Activated CD8-positive, alpha-beta T cell treated with anti-CD3 and anti-CD28 coated beads, Interleukin-2, amount 10 ng/mL, durations not matched to agents 7 days and 5 days (primary cell): Measurements from ENCODE around the gene NRL. TPM values are rescaled to one million over a fixed set of nuclear protein-coding genes. Genes with fewer than 3 reads are reported as not detected.

Experiments used
- ATAC-seq: fragments of 150-1000 bp; cut with Tn5 transposase; one replicate; pipeline ENCODE4 v1.10.0; 2021; ENCODE audit warnings: moderate library complexity
- CTCF ChIA-PET: fragments of 350-600 bp; sonication (Branson Sonifier 250); formaldehyde crosslinking; loops from one replicate; lab custom pipeline; 2021; ENCODE audit warnings: antibody characterized with exemption; lab: Charles Lee
- POLR2A ChIA-PET: fragments of 350-600 bp; sonication (Branson Sonifier 250); formaldehyde crosslinking; loops from one replicate; lab custom pipeline; 2021; ENCODE audit warnings: antibody characterized with exemption; lab: Charles Lee
- DNase-seq: peaks from one replicate; pipeline ENCODE4 v3.0.0-alpha.2; 2020
- H3K27ac Mint-ChIP-seq: one replicate; pipeline ENCODE4 v1.8.0; 2021; ENCODE audit warnings: mild to moderate bottlenecking, mixed read lengths
- H3K27me3 Mint-ChIP-seq: one replicate; pipeline ENCODE4 v1.8.0; 2021; ENCODE audit warnings: low read depth, mixed read lengths
- H3K36me3 Mint-ChIP-seq: one replicate; pipeline ENCODE4 v1.8.0; 2021; ENCODE audit warnings: low read depth, mixed read lengths
- H3K4me1 Mint-ChIP-seq: one replicate; pipeline ENCODE4 v1.8.0; 2021; ENCODE audit warnings: low read depth, mixed read lengths
- H3K4me3 Mint-ChIP-seq: one replicate; pipeline ENCODE4 v1.8.0; 2021; ENCODE audit warnings: mild to moderate bottlenecking, mixed read lengths
- H3K9me3 Mint-ChIP-seq: one replicate; pipeline ENCODE4 v1.8.0; 2022; ENCODE audit warnings: mixed read lengths; ENCODE audit not compliant: insufficient read depth
- total RNA-seq, 2 experiments: library from RNA; stranded (reverse); gene quantifications; one replicate each; pipeline ENCODE4 v1.2.3, GENCODE V29; 2021

NRL gene
- total RNA-seq, 2 experiments from 2014 or later: 2.8 to 3.4 TPM

DNA sequence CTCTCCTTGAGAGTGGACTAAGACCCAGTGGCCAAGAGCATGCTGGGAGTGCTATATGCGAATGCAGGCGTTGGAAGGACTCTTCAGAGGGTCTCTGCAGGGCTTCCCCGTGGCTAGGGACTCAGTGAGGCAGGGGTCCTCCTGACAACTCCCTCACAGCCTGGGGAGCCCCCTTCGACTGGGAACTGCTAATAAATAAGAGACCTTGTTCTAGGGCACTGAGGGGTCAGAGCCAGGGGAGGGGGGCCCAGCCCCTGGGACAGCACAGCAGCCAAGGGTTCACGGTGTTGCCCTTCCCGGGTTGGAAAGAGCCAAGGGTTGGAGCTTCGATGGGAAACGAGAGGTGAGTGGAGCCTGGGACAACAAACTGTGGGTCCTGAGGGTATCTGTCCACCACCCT is 49.3 kb downstream of the NRL start:
- Mint-ChIP-seq H3K4me1 (no peaks in the 10 kb centered on the region), H3K36me3 (no peaks in the 10 kb centered on the region), H3K9me3 (no peaks in the 10 kb centered on the region), H3K27ac (no peak overlapping the region), H3K27me3 (peaks cover 7% of the 10 kb centered on the region), H3K4me3 (no peak overlapping the region)
- ATAC-seq (no peak), DNase-seq (no peak)
- ChIA-PET CTCF (interaction anchor here (0.9 to 1.2 kb wide), 2 partner anchors 25 to 30 kb away, joined by 3 to 5 read pairs; no protein-coding TSS in a partner anchor), POLR2A (interaction anchor here (0.9 kb wide), 1 partner anchor 49 kb away, joined by 3 read pairs; the partner anchor contains the start of gene DCAF11)

DNA sequence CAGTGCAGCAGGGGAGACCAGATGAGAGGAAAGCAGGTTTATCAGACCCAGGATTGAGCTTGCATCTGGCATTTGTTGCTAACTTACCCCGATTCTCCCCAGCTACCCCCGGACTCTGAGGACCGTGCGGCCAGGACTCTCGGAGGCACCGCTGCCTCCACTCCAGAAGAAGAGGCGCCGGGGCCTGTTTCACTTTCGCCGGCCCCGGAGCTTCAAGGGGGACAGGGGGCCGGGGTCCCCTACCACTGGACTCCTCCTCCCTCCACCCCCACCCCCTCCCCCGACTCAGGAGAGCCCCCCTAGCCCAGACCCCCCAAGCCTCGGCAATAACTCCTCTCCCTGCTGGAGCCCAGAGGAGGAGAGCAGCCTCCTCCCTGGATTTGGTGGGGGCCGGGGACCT is 49.9 kb downstream of the NRL start:
- Mint-ChIP-seq H3K36me3 (no peaks in the 10 kb centered on the region), H3K4me1 (no peaks in the 10 kb centered on the region), H3K27ac (no peak overlapping the region), H3K9me3 (no peaks in the 10 kb centered on the region), H3K4me3 (no peak overlapping the region), H3K27me3 (peaks cover 3% of the 10 kb centered on the region)
- POLR2A ChIA-PET: interaction anchor here (0.5 kb wide), 1 partner anchor 73 kb away, joined by 3 read pairs; no protein-coding TSS in a partner anchor
- no peak for ATAC-seq
- CTCF ChIA-PET: no interaction called here
- no peak for DNase-seq

DNA sequence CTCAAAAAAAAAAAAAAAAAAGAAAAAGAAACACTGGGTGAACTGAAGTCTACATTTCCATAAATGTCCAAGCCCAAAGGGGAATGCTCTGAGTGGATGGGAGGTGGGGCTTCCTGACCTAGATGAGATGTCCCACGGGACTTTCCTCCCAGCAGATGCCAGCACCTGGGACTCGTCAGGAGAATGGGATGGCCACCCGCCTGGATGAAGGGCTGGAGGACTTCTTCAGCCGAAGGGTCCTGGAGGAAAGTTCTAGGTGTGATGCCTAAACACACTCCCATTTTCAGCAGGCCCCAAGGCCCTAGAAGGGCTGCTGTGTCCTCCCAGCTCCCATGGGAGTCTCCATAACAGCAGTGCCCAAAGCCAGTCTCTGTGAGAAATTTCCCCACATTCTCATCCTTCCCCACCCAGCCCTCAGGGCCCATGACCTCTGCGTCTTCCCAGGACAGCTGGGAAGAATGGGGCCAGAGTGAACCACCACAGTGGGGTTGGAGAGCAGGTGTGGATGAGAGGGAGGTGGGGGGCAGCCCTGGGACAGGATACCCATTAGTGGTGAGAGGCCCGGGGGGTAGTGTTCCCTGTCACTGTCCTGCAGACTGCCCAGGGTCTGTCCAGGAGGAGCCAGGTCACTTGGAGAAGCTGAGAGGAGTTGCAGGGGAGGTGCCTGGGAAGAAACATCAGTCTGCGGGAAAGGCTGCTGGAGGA is 50.5 kb downstream of the NRL start:
- no peaks in the 10 kb centered on the region for H3K9me3 Mint-ChIP-seq
- no peaks in the 10 kb centered on the region for H3K27me3 Mint-ChIP-seq
- ChIA-PET POLR2A (interaction anchor here (0.5 kb wide), 1 partner anchor 73 kb away, joined by 3 read pairs; no protein-coding TSS in a partner anchor), CTCF (interaction anchor here (1.0 to 2.0 kb wide), 2 partner anchors 26 to 97 kb away, joined by 3 to 5 read pairs; partner anchors contain the start of gene IRF9)
- DNase-seq (no peak), ATAC-seq (no peak)
- H3K27ac Mint-ChIP-seq: no peak overlapping the region
- no peaks in the 10 kb centered on the region for H3K4me1 Mint-ChIP-seq
- H3K4me3 Mint-ChIP-seq: no peak overlapping the region
- H3K36me3 Mint-ChIP-seq: no peaks in the 10 kb centered on the region

DNA sequence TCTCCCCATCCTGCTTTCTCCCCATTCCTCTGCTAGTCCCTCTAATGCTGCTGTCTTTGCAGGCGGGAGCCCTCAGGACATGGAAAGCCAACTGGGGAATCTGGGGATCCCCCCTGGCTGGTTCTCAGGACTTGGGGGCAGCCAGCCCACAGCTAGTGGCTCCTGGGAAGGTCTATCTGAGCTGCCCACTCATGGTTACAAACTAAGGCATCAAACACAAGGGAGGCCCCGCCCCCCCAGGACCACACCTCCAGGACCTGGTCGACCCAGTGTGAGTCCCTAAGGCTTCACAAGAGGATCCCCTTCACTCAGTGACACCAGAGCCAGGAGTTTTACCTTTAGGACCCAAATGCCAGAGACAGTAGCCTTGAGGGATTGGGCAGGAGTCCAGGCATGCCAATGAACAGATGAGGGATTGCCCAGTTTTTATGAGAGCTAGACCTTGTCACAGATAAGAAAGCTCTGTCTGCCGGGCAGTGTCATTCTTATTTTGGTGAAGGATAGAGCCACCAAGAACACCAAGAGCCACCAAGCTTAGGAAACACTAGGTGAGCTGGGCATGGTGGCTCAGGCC is 51.4 kb downstream of the NRL start:
- no peaks in the 10 kb centered on the region for H3K27me3 Mint-ChIP-seq
- H3K4me1 Mint-ChIP-seq: peaks cover 3% of the 10 kb centered on the region
- DNase-seq (no peak), ATAC-seq (no peak)
- no peaks in the 10 kb centered on the region for H3K36me3 Mint-ChIP-seq
- H3K9me3 Mint-ChIP-seq: no peaks in the 10 kb centered on the region
- ChIA-PET CTCF (interaction anchor here (1.0 to 2.0 kb wide), 2 partner anchors 27 to 98 kb away, joined by 3 to 5 read pairs; partner anchors contain the start of gene IRF9), POLR2A (no interaction called here)
- no peak overlapping the region for H3K4me3 Mint-ChIP-seq
- no peak overlapping the region for H3K27ac Mint-ChIP-seq

DNA sequence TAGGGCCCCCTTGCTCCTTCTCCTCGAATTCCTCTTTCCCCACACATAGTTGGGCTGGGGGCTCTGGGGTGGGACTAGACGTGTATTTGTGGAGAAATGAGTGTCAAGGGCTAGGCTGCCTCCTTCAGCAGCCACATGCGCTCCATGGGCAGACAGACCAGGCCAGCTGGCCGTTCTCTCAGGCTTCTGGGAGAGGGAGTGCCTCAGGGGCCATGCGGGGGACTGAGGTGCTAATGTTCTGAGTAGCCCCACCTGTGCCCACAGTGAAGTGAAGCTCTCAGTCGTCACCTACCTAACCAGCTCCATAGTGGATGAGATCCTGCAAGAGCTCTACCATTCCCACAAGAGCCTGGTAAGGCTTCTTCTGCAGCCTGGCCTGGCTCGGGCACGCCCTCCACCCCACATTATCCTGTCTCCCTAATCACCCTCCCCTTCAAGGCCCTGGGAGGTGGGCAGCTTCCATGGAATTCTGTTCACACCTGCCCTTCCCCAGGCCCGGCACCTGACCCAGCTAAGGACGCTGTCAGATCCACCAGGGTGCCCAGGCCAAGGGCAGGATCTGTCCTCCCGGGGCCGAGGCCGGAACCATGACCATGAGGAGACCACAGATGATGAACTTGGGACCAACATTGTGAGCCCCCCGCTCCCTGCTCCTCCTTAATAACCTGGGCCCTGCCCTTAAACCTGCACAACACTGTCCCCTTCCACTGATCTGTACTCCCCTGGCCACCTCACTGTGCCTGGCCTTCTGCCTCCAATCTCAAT is 52.4 kb downstream of the NRL start:
- Mint-ChIP-seq H3K4me1 (peaks cover 5% of the 10 kb centered on the region), H3K9me3 (no peaks in the 10 kb centered on the region), H3K36me3 (no peaks in the 10 kb centered on the region), H3K27me3 (peaks cover 2% of the 10 kb centered on the region), H3K4me3 (no peak overlapping the region), H3K27ac (no peak overlapping the region)
- POLR2A ChIA-PET: interaction anchor here (1.2 to 1.9 kb wide), 3 partner anchors 19 to 52 kb away, joined by 4 to 7 read pairs (median 6); partner anchors contain the start of genes DCAF11, NRL and PCK2
- ATAC-seq (no peak), DNase-seq (no peak)
- CTCF ChIA-PET: interaction anchor here (0.6 to 3.4 kb wide), 6 partner anchors 8 to 99 kb away, joined by 3 to 38 read pairs (median 6); partner anchors contain the start of genes CPNE6 and IRF9

DNA sequence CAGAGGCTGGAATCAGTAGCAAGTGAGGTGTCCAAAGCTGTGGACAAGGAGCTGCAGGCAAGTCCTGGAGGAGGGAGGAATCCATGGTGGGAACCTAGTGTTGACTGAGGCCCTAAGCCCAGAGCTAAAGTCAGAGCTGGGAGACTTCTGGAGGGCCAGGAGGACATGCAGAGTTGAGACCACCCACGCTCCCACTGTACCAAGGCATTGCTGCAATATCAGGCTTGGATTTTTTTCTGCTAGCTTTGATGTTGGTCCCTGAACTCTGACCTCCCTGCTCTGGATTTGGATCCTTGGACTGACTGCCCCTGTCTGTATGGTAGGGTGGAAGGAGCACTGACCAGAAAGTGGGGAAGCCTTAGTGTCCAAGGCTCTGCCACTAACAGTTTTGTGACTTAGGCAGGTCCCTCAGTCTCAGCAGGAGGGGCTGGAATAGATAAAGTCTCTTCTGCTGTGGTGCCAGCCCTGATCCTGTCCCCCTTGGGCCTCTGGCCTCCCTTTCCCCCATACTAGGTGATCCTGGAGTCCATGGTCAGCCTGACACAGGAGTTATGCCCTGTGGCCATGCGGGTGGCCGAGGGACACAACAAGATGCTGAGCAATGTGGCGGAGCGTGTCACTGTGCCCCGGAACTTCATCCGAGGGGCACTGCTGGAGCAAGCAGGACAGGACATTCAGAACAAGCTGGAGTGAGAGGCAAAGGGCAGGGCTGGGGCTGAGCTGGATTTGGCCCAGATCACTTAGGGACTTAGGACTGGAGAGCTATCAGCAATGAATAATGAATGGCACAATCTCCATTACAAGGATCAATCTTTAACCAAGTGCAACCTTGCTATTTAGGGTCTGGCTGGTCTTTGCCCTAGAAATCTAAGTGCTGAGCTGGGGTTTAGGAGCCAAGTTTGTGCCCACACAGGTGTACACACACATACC is 53.5 kb downstream of the NRL start:
- CTCF ChIA-PET: interaction anchor here (0.6 to 3.4 kb wide), 8 partner anchors 9 to 100 kb away, joined by 3 to 38 read pairs (median 4); partner anchors contain the start of genes CPNE6 and IRF9
- ATAC-seq (no peak), DNase-seq (no peak)
- H3K9me3 Mint-ChIP-seq: no peaks in the 10 kb centered on the region
- no peaks in the 10 kb centered on the region for H3K36me3 Mint-ChIP-seq
- no peak overlapping the region for H3K27ac Mint-ChIP-seq
- H3K4me1 Mint-ChIP-seq: peaks cover 5% of the 10 kb centered on the region
- H3K27me3 Mint-ChIP-seq: peaks cover 2% of the 10 kb centered on the region
- no peak overlapping the region for H3K4me3 Mint-ChIP-seq
- POLR2A ChIA-PET: interaction anchor here (1.2 to 1.9 kb wide), 3 partner anchors 20 to 53 kb away, joined by 4 to 7 read pairs (median 6); partner anchors contain the start of genes DCAF11, NRL and PCK2

DNA sequence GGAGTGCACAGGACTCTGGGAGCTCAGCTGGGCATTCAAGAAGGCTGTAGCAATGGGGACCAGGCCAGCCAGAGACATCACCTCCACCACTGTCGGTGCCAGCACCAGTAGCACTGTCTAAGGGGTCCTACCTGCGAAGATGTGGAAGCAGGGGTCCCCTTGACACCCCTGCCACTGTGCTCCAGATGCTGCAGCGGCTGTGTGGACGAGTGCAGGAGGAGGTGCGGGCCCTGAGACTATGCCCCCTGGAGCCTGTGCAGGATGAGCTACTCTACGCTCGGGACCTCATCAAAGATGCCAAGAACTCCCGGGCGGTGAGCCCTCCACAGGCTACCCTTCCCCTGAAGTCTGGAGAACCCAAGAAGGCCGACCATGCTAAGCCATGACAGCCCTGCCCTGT is 54.3 kb downstream of the NRL start:
- Mint-ChIP-seq H3K9me3 (no peaks in the 10 kb centered on the region), H3K27ac (no peak overlapping the region), H3K27me3 (peaks cover 2% of the 10 kb centered on the region), H3K36me3 (no peaks in the 10 kb centered on the region), H3K4me1 (peaks cover 5% of the 10 kb centered on the region), H3K4me3 (no peak overlapping the region)
- no peak for ATAC-seq
- DNase-seq: no peak
- POLR2A ChIA-PET: interaction anchor here (1.9 kb wide), 1 partner anchor 54 kb away, joined by 6 read pairs; the partner anchor contains the start of genes DCAF11 and NRL
- CTCF ChIA-PET: interaction anchor here (0.9 to 3.4 kb wide), 5 partner anchors 21 to 101 kb away, joined by 4 to 38 read pairs (median 6); partner anchors contain the start of gene IRF9

DNA sequence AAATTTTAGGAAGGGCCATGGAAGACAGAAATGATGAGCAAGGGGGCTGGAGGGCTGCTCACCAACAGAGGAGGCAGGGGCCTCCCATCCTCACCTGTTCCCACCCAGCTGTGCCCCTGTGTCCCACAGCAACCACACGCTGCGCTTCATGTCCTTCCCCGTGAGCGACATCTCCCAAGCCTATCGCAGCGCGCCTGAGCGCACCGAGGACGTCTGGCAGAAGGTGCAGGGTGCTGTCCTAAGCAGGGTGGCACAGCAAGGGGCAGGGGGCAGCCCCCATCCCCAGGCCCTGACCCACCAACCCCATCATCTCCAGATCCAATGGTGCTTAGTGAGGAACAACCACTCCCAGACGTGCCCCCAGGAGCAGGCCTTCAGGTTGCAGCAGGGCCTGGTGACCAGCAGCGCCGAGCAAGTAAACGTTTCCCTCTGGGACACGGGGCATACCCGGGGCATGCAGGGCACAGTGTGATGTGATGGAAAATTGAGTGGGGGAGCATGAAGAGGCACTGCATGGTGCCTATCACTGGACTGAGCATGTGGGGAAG is 54.8 kb downstream of the NRL start:
- Mint-ChIP-seq H3K27me3 (peaks cover 2% of the 10 kb centered on the region), H3K4me3 (no peak overlapping the region), H3K9me3 (no peaks in the 10 kb centered on the region), H3K27ac (no peak overlapping the region), H3K4me1 (peaks cover 5% of the 10 kb centered on the region), H3K36me3 (no peaks in the 10 kb centered on the region)
- CTCF ChIA-PET: interaction anchor here (2.8 to 4.5 kb wide), 4 partner anchors 26 to 48 kb away, joined by 18 to 213 read pairs (median 30); partner anchors contain the start of gene PCK2
- ATAC-seq: no peak
- no peak for DNase-seq
- POLR2A ChIA-PET: interaction anchor here (0.8 kb wide), 1 partner anchor 15 kb away, joined by 3 read pairs; no protein-coding TSS in a partner anchor

DNA sequence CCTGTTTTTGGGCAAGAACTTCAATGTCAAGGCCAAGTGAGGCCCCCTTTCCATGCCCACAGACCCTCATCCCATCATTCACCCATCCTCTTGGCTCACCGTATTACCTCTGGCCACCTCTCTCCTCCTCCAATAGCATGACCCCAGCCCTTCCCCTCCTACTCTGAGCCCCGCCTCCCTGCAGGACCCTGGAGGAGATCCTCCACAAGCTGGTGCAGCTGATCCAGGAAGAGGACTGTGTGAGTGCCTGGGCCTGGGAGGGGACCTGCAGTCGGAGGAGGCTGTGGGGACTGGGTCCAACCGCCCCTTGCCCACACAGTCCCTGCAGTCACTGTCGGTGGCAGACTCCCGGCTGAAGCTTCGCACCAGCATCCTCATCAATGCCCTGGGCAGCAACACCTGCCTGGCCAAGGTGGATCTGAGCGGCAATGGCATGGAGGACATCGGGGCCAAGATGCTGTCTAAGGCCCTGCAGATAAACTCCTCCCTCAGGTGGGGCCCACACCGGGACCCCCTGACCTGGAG is 55.7 kb downstream of the NRL start:
- ChIA-PET CTCF (interaction anchor here (0.9 to 4.8 kb wide), 30 partner anchors 8 to 372 kb away, joined by 3 to 213 read pairs (median 6); partner anchors contain the start of genes CIDEB, CPNE6, DCAF11 and IRF9), POLR2A (interaction anchor here (0.8 to 3.5 kb wide), 8 partner anchors 16 to 184 kb away, joined by 3 to 30 read pairs (median 5); partner anchors contain the start of genes CHMP4A, IRF9 and PCK2)
- DNase-seq (no peak), ATAC-seq (no peak)
- Mint-ChIP-seq H3K9me3 (no peaks in the 10 kb centered on the region), H3K27ac (no peak overlapping the region), H3K36me3 (no peaks in the 10 kb centered on the region), H3K4me3 (no peak overlapping the region), H3K4me1 (peaks cover 5% of the 10 kb centered on the region), H3K27me3 (peaks cover 2% of the 10 kb centered on the region)
